Measurements from ENCODE around the gene AKR1A1.
A peak's percentile ranks its signal among the peaks of the same experiment; 100 is the strongest.
"Not testable (repeated sequence)": the region's sequence is repeated elsewhere in the genome, so short reads cannot be mapped to it uniquely, and the experiment has no call there.

The AKR1A1 gene

DNA sequence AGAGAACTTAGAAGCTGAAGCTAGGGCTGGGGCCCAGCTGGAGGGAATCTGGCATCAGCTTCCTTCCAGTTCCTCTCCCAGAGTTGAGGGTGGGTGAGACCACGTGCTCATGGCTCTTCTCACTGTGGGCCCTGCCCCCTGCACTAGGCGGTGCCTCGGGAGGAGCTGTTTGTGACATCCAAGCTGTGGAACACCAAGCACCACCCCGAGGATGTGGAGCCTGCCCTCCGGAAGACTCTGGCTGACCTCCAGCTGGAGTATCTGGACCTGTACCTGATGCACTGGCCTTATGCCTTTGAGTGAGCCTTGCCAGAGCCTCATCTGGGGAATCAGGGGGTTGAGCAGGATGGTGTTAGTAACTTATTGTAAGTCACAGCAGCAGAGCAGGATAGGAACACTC, 16.1 kb downstream of the AKR1A1 start:
- H3K27ac ChIP-seq = no peak overlapping the region
- no peak for DNase-seq (ENCODE audit: low read depth, low spot score)

DNA sequence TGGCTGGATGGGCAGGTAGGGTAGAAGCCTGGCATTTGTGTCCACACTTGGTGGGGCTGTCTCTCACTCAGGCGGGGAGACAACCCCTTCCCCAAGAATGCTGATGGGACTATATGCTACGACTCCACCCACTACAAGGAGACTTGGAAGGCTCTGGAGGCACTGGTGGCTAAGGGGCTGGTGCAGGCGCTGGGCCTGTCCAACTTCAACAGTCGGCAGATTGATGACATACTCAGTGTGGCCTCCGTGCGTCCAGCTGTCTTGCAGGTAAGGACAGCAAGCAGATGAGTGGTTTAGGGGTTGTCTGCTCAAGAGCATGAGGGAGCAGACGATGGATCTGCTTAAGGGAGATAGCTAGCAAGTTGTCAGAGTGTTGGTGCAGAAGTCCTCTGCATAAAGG, 17.3 kb downstream of the AKR1A1 start:
- no peak for DNase-seq (ENCODE audit: low read depth, low spot score)
- H3K27ac ChIP-seq = no peak overlapping the region

DNA sequence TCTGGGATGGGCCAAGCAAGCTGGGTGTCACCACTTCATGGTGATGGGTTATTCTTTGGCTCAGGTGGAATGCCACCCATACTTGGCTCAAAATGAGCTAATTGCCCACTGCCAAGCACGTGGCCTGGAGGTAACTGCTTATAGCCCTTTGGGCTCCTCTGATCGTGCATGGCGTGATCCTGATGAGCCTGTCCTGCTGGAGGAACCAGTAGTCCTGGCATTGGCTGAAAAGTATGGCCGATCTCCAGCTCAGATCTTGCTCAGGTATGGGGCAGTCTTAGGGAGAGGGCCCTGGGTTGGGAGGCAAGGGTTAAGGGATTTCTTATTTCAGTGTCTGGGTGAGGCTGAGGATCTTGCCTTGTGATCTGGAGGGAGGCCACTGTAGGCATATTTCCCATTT, 17.8 kb downstream of the AKR1A1 start:
- no peak for DNase-seq (ENCODE audit: low read depth, low spot score)
- no peak overlapping the region for H3K27ac ChIP-seq

GRCh38 chr1:45569571-45569961, 18.9 kb downstream of the AKR1A1 start:
- no peak overlapping the region for H3K27ac ChIP-seq
- no peak for DNase-seq (ENCODE audit: low read depth, low spot score)

DNA sequence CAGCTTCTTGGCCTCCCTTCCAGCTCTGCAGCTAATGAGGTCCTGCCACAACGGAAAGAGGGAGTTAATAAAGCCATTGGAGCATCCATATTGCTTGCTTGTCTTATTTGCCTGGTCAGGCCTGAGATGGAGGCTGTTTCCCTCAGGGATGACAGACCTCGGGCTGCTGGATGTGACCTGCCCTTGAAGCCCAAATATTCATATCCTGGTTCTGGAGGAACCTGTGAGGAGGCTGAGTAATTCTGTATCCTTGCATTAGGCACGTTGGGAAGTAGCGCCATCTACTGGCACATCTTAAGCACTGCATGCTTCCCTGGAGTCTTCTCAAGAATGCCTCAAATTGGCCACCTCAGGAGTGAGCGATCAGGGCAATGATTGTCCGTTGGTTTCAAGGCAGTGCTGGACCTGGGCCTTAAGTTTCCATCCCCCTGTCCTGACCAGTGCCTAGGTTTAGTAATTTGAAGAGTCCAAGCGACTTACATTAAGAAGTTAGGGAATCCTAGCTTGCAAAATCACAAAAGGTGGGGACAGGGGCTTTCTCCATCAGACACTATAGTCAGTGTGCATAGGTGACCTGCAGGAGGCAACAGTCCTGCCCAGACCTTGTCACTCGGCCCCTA, 19.4 kb downstream of the AKR1A1 start:
- no peak overlapping the region for H3K27ac ChIP-seq
- DNase-seq (ENCODE audit: low read depth, low spot score) = no peak

DNA sequence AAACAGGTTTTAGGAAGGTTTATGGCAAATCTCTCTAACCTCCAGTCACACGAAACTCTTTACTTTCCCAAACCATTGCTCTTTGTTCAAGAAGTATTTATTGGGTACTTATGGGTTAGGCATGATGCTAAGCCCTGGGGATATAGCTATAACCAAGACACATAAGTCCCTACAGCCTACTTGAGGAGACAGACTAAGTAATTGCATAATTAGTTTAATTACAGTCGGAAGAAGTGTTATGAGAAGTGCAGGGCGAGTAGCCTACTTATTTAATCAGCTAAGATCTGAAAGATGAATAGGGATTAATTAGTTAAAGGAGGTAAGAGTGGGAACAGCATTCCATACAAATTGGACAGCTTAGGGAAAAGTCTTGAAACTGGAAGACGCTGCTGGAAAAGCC, 20.0 kb downstream of the AKR1A1 start:
- H3K27ac ChIP-seq = no peak overlapping the region
- no peak for DNase-seq (ENCODE audit: low read depth, low spot score)

DNA sequence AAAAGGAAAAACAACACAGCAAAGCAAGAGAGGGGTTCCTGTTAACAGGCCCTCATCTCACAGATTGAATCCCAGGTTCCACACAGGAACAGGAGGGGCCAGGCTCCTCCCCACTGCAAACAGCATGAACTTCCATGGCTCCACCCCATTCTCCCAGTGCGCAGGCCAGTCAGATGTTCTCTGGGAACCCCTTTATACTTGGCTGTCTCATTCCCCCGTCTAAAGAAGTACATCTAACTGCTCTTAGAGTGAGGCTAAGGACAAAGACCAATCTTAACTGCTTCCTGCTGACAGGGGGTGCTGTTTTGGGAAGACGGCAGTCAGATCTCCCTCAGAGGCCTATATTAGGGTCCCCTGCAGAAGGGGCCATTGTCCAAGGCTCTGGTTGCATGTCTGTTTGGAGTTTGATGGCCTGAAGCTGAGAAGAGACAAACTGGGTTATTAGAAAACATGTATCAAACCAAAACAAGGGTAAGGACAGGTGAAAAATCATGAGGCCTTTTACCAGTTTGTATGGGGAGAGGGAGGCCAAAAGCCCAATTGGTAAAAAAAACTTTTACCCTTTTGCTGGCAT, 22.7 kb downstream of the AKR1A1 start:
- DNase-seq (ENCODE audit: low read depth, low spot score) = no peak
- no peak overlapping the region for H3K27ac ChIP-seq

DNA sequence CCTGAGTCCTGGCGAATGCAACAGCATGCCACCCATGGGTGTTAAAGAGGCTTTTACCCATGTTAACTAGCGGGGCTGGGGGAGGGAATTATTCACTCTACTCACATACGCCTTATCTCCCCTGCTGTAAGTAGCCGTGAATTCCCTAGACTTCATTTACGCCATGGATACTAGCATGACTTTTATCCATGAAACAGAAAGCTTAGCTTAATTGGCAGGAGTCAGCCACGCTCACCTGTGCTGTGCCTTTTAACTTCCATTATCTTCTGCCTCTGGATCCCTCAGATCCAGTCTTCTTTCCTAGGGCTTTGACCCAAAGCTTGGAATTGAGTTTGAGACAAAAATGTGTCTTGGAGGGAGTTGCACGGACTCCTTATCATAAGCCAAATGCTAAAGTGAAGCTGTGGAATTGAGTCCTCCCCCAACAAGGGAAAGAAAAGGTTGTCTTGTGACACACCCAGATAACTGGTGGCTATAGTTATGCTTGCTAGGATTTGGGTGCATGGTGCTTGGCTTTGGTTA, 23.5 kb downstream of the AKR1A1 start:
- H3K27ac ChIP-seq = no peak overlapping the region
- DNase-seq (ENCODE audit: low read depth, low spot score) = no peak

GRCh38 chr1:45583264-45583665, 32.6 kb downstream of the AKR1A1 start:
- peak; percentile 86 for DNase-seq (ENCODE audit: low read depth, low spot score)
- peak overlapping the region; percentile 69 for H3K27ac ChIP-seq

GRCh38 chr1:45583666-45584350, 33.2 kb downstream of the AKR1A1 start, which contains the start of gene NASP:
NASP (plus strand) TSS chr1:45584041; CDS start chr1:45584147, 106 bp downstream.
- DNase-seq (ENCODE audit: low read depth, low spot score) = no peak
- peak within 1 kb of the TSS; percentile 69 for H3K27ac ChIP-seq

DNA sequence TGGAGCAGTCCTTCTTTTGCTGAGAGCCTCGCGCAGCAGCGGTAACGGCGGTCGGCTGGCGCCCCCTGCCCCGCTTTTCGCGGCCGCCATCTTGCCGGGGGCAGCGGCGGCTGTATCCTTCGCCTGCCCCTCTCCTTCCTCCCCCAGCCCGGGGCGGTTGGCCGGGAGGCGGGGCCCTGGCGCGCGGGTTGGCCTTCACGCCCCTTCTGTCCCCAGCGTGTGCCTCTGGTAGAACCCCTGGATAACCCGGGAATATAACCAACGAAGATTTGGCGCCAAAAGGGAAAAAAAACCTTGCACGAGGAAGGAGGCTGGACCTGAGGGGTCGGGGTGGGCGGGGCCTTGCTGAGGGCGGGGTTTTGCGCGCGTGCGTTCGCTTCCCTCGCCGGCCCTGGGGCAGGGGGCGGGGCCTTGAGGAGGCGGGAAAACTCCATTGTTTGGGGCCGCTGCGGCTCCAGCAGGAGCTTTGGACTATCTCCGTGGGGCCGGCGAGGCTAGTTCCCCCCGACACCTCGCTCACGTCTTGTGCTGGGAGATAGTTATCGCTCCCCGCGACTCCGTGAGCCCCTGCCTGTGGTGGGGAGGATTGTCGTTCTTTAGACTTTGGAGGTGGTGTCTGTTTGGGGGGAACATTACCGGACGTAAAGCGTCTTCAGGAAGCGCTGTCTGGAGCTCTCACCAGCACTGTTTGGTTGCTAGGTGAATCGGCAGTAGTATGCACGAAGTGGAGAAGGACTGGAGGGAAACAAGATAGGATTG, 33.9 kb downstream of the AKR1A1 start:
- DNase-seq (ENCODE audit: low read depth, low spot score) = no peak
- peak overlapping the region; percentile 69 for H3K27ac ChIP-seq

DNA sequence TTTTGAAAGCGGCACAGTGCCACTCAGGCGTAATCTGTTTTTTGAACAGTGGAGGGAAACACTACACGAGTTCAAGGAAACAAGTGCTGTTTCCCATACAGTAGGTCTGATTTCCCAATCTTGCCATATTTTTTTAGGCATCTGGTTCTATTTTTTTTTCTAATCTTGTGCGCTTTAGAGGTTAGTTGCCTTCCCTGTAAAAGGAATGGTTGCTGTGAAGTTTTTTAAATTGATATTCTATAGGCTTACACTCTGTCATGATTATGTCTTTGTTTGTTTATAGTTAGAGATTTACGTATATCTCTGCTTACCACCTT, 34.4 kb downstream of the AKR1A1 start:
- H3K27ac ChIP-seq = no peak overlapping the region
- no peak for DNase-seq (ENCODE audit: low read depth, low spot score)

GRCh38 chr1:45585496-45586075, 35.0 kb downstream of the AKR1A1 start:
- no peak overlapping the region for H3K27ac ChIP-seq
- no peak for DNase-seq (ENCODE audit: low read depth, low spot score)

DNA sequence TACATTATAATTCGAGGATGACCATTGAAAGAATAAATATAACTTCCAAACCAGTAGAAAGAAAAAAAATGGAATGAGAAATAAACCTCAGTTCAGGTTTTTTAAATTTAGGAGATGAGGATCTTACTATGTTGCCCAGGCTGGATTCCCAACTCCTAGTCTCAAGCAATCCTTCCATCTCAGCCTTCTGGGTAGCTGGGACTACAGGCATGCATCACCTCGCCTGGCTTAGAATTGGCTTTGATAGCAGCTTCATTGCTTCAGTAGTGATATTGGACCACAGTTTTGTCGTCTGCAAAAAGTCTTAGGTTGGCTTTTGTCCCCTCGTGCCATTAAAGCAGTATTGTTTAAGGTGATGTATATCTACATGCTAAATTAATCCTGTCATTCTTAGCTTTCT, 36.1 kb downstream of the AKR1A1 start:
- H3K27ac ChIP-seq = no peak overlapping the region
- DNase-seq (ENCODE audit: low read depth, low spot score) = no peak

- H3K27ac ChIP-seq = peak overlapping the region; percentile 34
- no peak for DNase-seq (ENCODE audit: low read depth, low spot score)
Measured at GRCh38 chr1:45589861-45590260, 39.2 kb downstream of the AKR1A1 start.

DNA sequence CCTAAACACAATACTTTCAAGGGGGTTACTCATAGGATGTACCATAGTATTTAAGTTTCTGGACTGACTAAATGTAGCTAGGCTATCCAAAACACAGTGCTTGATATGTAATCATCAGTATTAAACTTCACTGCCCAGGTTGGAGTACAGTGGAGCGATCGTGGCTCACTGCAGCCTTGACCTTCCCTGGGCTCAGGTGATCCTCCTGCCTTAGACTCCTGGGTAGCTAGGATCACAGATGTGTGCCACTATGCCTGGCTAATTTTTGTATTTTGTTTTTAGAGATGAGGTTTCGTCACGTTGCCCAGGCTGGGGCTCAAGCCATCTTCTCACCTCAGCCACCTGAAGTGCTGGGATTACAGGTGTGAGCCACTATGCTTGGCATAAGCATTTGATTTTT, 43.8 kb downstream of the AKR1A1 start:
- H3K27ac ChIP-seq = no peak overlapping the region

GRCh38 chr1:45596765-45597164, 46.1 kb downstream of the AKR1A1 start:
- not testable (repeated sequence) for H3K27ac ChIP-seq; DNase-seq (ENCODE audit: low read depth, low spot score)

More for the DNA sequence above, 43.8 kb downstream of the AKR1A1 start:
- no peak for DNase-seq (ENCODE audit: low read depth, low spot score)

- no peak overlapping the region for H3K27ac ChIP-seq
Measured at GRCh38 chr1:45604239-45604638, 53.6 kb downstream of the AKR1A1 start.

GRCh38 chr1:45607404-45608074, 56.9 kb downstream of the AKR1A1 start:
- no peak overlapping the region for H3K27ac ChIP-seq
- no peak for DNase-seq (ENCODE audit: low read depth, low spot score)

More at GRCh38 chr1:45604239-45604638, 53.6 kb downstream of the AKR1A1 start:
- no peak for DNase-seq (ENCODE audit: low read depth, low spot score)
